ENCODE results near the gene SLA2.
"Not testable (repeated sequence)": the region's sequence is repeated elsewhere in the genome, so short reads cannot be mapped to it uniquely, and the experiment has no call there.

The SLA2 gene

GRCh38 chr20:36579996-36580545 lies 65.9 kb downstream of the SLA2 start:
- peaks cover 33% of the 10 kb centered on the region for H3K4me1 Mint-ChIP-seq
- ATAC-seq: no peak
- H3K4me3 Mint-ChIP-seq: no peak overlapping the region
- no peak overlapping the region for H3K27ac Mint-ChIP-seq
- H3K9me3 Mint-ChIP-seq: no peaks in the 10 kb centered on the region
- H3K36me3 Mint-ChIP-seq: peaks cover 97% of the 10 kb centered on the region
- no peak for DNase-seq (ENCODE audit: low spot score in 2 of 2)

GRCh38 chr20:36578356-36579041 lies 67.5 kb downstream of the SLA2 start:
- Mint-ChIP-seq H3K27ac (no peak overlapping the region), H3K4me3 (no peak overlapping the region), H3K9me3 (no peaks in the 10 kb centered on the region), H3K4me1 (peaks cover 40% of the 10 kb centered on the region), H3K36me3 (peaks cover 90% of the 10 kb centered on the region)
- no peak for ATAC-seq
- no peak for DNase-seq (ENCODE audit: low spot score in 2 of 2)

- ATAC-seq (no peak), DNase-seq (ENCODE audit: low spot score in 2 of 2) (no peak)
- Mint-ChIP-seq H3K9me3 (no peaks in the 10 kb centered on the region), H3K36me3 (peaks cover 73% of the 10 kb centered on the region), H3K4me1 (peaks cover 44% of the 10 kb centered on the region), H3K27ac (peak overlapping the region; percentile 91), H3K4me3 (peak overlapping the region; percentile 88)
These were observed 69.9 kb downstream of the SLA2 start for GRCh38 chr20:36576081-36576445.

GRCh38 chr20:36574366-36575135 lies 71.4 kb downstream of the SLA2 start:
- DNase-seq (ENCODE audit: low spot score in 2 of 2): peak in 1 of 2 donors; percentile 68
- ATAC-seq: no peak
- peak overlapping the region; percentile 91 for H3K27ac Mint-ChIP-seq

GRCh38 chr20:36573798-36574365 lies 72.1 kb downstream of the SLA2 start:
- ATAC-seq: no peak
- DNase-seq (ENCODE audit: low spot score in 2 of 2): peak in 1 of 2 donors; percentile 62
- Mint-ChIP-seq H3K4me1 (peaks cover 36% of the 10 kb centered on the region), H3K27ac (peak overlapping the region; percentile 91), H3K4me3 (peak overlapping the region; percentile 88), H3K36me3 (peaks cover 51% of the 10 kb centered on the region), H3K9me3 (no peaks in the 10 kb centered on the region)

More at GRCh38 chr20:36574366-36575135, 71.4 kb downstream of the SLA2 start:
- H3K36me3 Mint-ChIP-seq: peaks cover 58% of the 10 kb centered on the region
- H3K9me3 Mint-ChIP-seq: no peaks in the 10 kb centered on the region
- H3K4me3 Mint-ChIP-seq: peak overlapping the region; percentile 88
- peaks cover 36% of the 10 kb centered on the region for H3K4me1 Mint-ChIP-seq

- Mint-ChIP-seq H3K27ac (peak within 1 kb of the TSS; percentile 97), H3K4me3 (peak within 1 kb of the TSS; percentile 88), H3K9me3 (no peaks in the 10 kb centered on the region), H3K4me1 (peaks cover 36% of the 10 kb centered on the region), H3K36me3 (peaks cover 45% of the 10 kb centered on the region)
- DNase-seq (ENCODE audit: low spot score in 2 of 2) (peak; percentile 88 to 92), ATAC-seq (peak; percentile 83)
These were observed 72.7 kb downstream of the SLA2 start, which contains the start of gene TGIF2 for GRCh38 chr20:36573103-36573797. Gene TGIF2, plus strand, starts transcription at chr20:36573597. Its CDS starts 5,178 bp downstream, at chr20:36578775.

- peaks cover 36% of the 10 kb centered on the region for H3K4me1 Mint-ChIP-seq
- ATAC-seq (peak; percentile 92), DNase-seq (ENCODE audit: low spot score in 2 of 2) (no peak)
- H3K27ac Mint-ChIP-seq: peak overlapping the region; percentile 97
- peaks cover 39% of the 10 kb centered on the region for H3K36me3 Mint-ChIP-seq
- H3K4me3 Mint-ChIP-seq: peak overlapping the region; percentile 88
- no peaks in the 10 kb centered on the region for H3K9me3 Mint-ChIP-seq
These were observed 73.3 kb downstream of the SLA2 start for GRCh38 chr20:36572701-36573102.

- DNase-seq (ENCODE audit: low spot score in 2 of 2) (no peak), ATAC-seq (no peak)
- H3K36me3 Mint-ChIP-seq: peaks cover 32% of the 10 kb centered on the region
- H3K9me3 Mint-ChIP-seq: no peaks in the 10 kb centered on the region
- peaks cover 36% of the 10 kb centered on the region for H3K4me1 Mint-ChIP-seq
- peak overlapping the region; percentile 88 for H3K4me3 Mint-ChIP-seq
- peak overlapping the region; percentile 97 for H3K27ac Mint-ChIP-seq
These were observed 74.2 kb downstream of the SLA2 start for GRCh38 chr20:36571564-36572504.

- peaks cover 23% of the 10 kb centered on the region for H3K4me1 Mint-ChIP-seq
- no peak overlapping the region for H3K4me3 Mint-ChIP-seq
- ATAC-seq (no peak), DNase-seq (ENCODE audit: low spot score in 2 of 2) (no peak)
- H3K9me3 Mint-ChIP-seq: peaks cover 3% of the 10 kb centered on the region
- peaks cover 13% of the 10 kb centered on the region for H3K36me3 Mint-ChIP-seq
- H3K27ac Mint-ChIP-seq: peak overlapping the region; percentile 4
These were observed 76.1 kb downstream of the SLA2 start for GRCh38 chr20:36569847-36570429.

- no peak overlapping the region for H3K4me3 Mint-ChIP-seq
- H3K36me3 Mint-ChIP-seq: peaks cover 8% of the 10 kb centered on the region
- DNase-seq (ENCODE audit: low spot score in 2 of 2) (no peak), ATAC-seq (no peak)
- H3K9me3 Mint-ChIP-seq: peaks cover 6% of the 10 kb centered on the region
- H3K27ac Mint-ChIP-seq: no peak overlapping the region
- peaks cover 22% of the 10 kb centered on the region for H3K4me1 Mint-ChIP-seq
These were observed 80.5 kb downstream of the SLA2 start for GRCh38 chr20:36565520-36565919.

GRCh38 chr20:36564726-36565121 lies 81.3 kb downstream of the SLA2 start:
- peaks cover 22% of the 10 kb centered on the region for H3K4me1 Mint-ChIP-seq
- not testable (repeated sequence) for H3K36me3 Mint-ChIP-seq; ATAC-seq; H3K9me3 Mint-ChIP-seq; H3K27ac Mint-ChIP-seq; DNase-seq (ENCODE audit: low spot score in 2 of 2); H3K4me3 Mint-ChIP-seq

GRCh38 chr20:36564078-36564725 lies 81.8 kb downstream of the SLA2 start:
- H3K36me3 Mint-ChIP-seq; DNase-seq (ENCODE audit: low spot score in 2 of 2); H3K4me3 Mint-ChIP-seq; ATAC-seq; H3K9me3 Mint-ChIP-seq: not testable (repeated sequence)
- Mint-ChIP-seq H3K4me1 (peaks cover 22% of the 10 kb centered on the region), H3K27ac (peak overlapping the region; percentile 63)

GRCh38 chr20:36563374-36563773 lies 82.6 kb downstream of the SLA2 start:
- DNase-seq (ENCODE audit: low spot score in 2 of 2) (no peak), ATAC-seq (no peak)
- Mint-ChIP-seq H3K4me3 (no peak overlapping the region), H3K9me3 (peaks cover 6% of the 10 kb centered on the region), H3K27ac (peak overlapping the region; percentile 63), H3K4me1 (peaks cover 22% of the 10 kb centered on the region), H3K36me3 (peaks cover 8% of the 10 kb centered on the region)

All from stimulated activated effector memory CD8-positive, alpha-beta T cell treated with anti-CD3 and anti-CD28 coated beads, Interleukin-12 subunit alpha, Interleukin-12 subunit beta, amount 100 ng/mL, for 72 hours (primary cell).